ENCODE data around the gene PATL1.

The PATL1 gene

GRCh38 chr11:59602432-59602831 is 66.4 kb downstream of the PATL1 start:
- Histone ChIP-seq H3K36me3 (ENCODE audit: control insufficient read depth in 2 of 2, insufficient read depth in 2 of 2, low read length in 2 of 2) (peaks cover 83 to 91% of the 10 kb centered on the region in 2 donors), H3K4me1 (ENCODE audit: control insufficient read depth in 2 of 2, insufficient read depth in 2 of 2, low read length in 2 of 2) (no peaks in the 10 kb centered on the region), H3K27ac (ENCODE audit: low read depth in 2 of 2, low read length in 2 of 2) (no peak overlapping the region)

GRCh38 chr11:59601788-59602187 is 67.0 kb downstream of the PATL1 start:
- no peaks in the 10 kb centered on the region for H3K9me3 ChIP-seq (ENCODE audit: control insufficient read depth in 2 of 2, low read length in 2 of 2)
- no peak overlapping the region for H3K27ac ChIP-seq (ENCODE audit: low read depth in 2 of 2, low read length in 2 of 2)
- no peaks in the 10 kb centered on the region for H3K27me3 ChIP-seq (ENCODE audit: control insufficient read depth in 2 of 2, insufficient read depth in 2 of 2, low read length in 2 of 2)
- no peak overlapping the region for H3K9ac ChIP-seq (ENCODE audit: low read depth in 1 of 2, low read length in 2 of 2)
- peaks cover 77 to 89% of the 10 kb centered on the region in 2 donors for H3K36me3 ChIP-seq (ENCODE audit: control insufficient read depth in 2 of 2, insufficient read depth in 2 of 2, low read length in 2 of 2)
- no peak overlapping the region for H3K4me3 ChIP-seq (ENCODE audit: low read length in 2 of 2)
- H3K4me1 ChIP-seq (ENCODE audit: control insufficient read depth in 2 of 2, insufficient read depth in 2 of 2, low read length in 2 of 2), result no peaks in the 10 kb centered on the region

More at GRCh38 chr11:59602432-59602831, 66.4 kb downstream of the PATL1 start:
- no peaks in the 10 kb centered on the region for H3K9me3 ChIP-seq (ENCODE audit: control insufficient read depth in 2 of 2, low read length in 2 of 2)
- H3K27me3 ChIP-seq (ENCODE audit: control insufficient read depth in 2 of 2, insufficient read depth in 2 of 2, low read length in 2 of 2), result no peaks in the 10 kb centered on the region
- no peak overlapping the region for H3K4me3 ChIP-seq (ENCODE audit: low read length in 2 of 2)
- H3K9ac ChIP-seq (ENCODE audit: low read depth in 1 of 2, low read length in 2 of 2), result no peak overlapping the region

GRCh38 chr11:59600636-59601035 is 68.2 kb downstream of the PATL1 start:
- Histone ChIP-seq H3K27ac (ENCODE audit: low read depth in 2 of 2, low read length in 2 of 2) (no peak overlapping the region), H3K9me3 (ENCODE audit: control insufficient read depth in 2 of 2, low read length in 2 of 2) (no peaks in the 10 kb centered on the region), H3K27me3 (ENCODE audit: control insufficient read depth in 2 of 2, insufficient read depth in 2 of 2, low read length in 2 of 2) (no peaks in the 10 kb centered on the region), H3K36me3 (ENCODE audit: control insufficient read depth in 2 of 2, insufficient read depth in 2 of 2, low read length in 2 of 2) (peaks cover 71 to 84% of the 10 kb centered on the region in 2 donors), H3K9ac (ENCODE audit: low read depth in 1 of 2, low read length in 2 of 2) (no peak overlapping the region), H3K4me1 (ENCODE audit: control insufficient read depth in 2 of 2, insufficient read depth in 2 of 2, low read length in 2 of 2) (no peaks in the 10 kb centered on the region), H3K4me3 (ENCODE audit: low read length in 2 of 2) (no peak overlapping the region)

DNA sequence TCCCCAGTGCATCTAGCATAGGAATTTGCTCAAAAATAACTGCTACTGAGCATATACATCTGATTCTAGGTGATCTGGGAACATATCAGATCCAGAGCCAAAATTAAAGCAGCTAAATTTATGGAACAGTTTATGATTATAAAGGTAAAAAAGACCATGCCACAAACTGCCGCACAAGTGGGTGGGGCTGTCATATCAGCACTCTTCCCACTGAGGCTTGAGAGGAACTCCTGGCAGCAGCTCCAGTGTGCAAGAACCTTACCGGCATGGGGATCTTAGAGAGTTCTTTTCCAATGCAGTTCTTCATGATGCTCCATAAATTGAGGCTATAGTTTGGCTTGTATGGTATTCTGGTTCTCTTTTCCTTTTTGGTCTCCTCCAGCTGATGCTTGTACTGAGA is 68.6 kb downstream of the PATL1 start:
- H3K4me3 ChIP-seq (ENCODE audit: low read length in 2 of 2), result no peak overlapping the region
- H3K9ac ChIP-seq (ENCODE audit: low read depth in 1 of 2, low read length in 2 of 2), result no peak overlapping the region
- H3K27ac ChIP-seq (ENCODE audit: low read depth in 2 of 2, low read length in 2 of 2), result no peak overlapping the region
- no peaks in the 10 kb centered on the region for H3K27me3 ChIP-seq (ENCODE audit: control insufficient read depth in 2 of 2, insufficient read depth in 2 of 2, low read length in 2 of 2)
- peaks cover 69 to 84% of the 10 kb centered on the region in 2 donors for H3K36me3 ChIP-seq (ENCODE audit: control insufficient read depth in 2 of 2, insufficient read depth in 2 of 2, low read length in 2 of 2)
- no peaks in the 10 kb centered on the region for H3K9me3 ChIP-seq (ENCODE audit: control insufficient read depth in 2 of 2, low read length in 2 of 2)
- no peaks in the 10 kb centered on the region for H3K4me1 ChIP-seq (ENCODE audit: control insufficient read depth in 2 of 2, insufficient read depth in 2 of 2, low read length in 2 of 2)

DNA sequence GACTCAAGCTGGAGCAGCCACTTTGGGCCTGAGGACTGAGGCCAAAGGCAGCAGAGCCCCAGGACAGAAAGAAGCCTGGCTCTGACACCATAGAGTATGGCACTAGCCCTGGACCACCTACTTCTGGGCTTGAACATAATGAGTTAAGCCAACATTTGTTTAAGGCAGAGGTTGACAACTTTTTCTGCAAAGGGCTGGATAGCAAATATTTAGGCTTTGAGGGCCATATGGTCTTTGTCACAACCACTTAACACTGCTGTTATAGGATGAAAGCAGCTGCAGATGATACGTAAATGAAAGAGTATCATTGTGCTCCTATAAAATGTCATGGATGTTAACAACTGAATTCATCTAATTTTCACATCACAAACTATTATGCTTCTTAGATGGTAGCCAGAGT is 69.9 kb downstream of the PATL1 start:
- Histone ChIP-seq H3K4me3 (ENCODE audit: low read length in 2 of 2) (no peak overlapping the region), H3K4me1 (ENCODE audit: control insufficient read depth in 2 of 2, insufficient read depth in 2 of 2, low read length in 2 of 2) (no peaks in the 10 kb centered on the region), H3K9me3 (ENCODE audit: control insufficient read depth in 2 of 2, low read length in 2 of 2) (no peaks in the 10 kb centered on the region), H3K27me3 (ENCODE audit: control insufficient read depth in 2 of 2, insufficient read depth in 2 of 2, low read length in 2 of 2) (no peaks in the 10 kb centered on the region), H3K36me3 (ENCODE audit: control insufficient read depth in 2 of 2, insufficient read depth in 2 of 2, low read length in 2 of 2) (peaks cover 76 to 90% of the 10 kb centered on the region in 2 donors), H3K9ac (ENCODE audit: low read depth in 1 of 2, low read length in 2 of 2) (no peak overlapping the region), H3K27ac (ENCODE audit: low read depth in 2 of 2, low read length in 2 of 2) (no peak overlapping the region)
